IMR-90 (cell line): ENCODE results near the gene ELAC1. TPM values are rescaled to one million over a fixed set of nuclear protein-coding genes. Genes with fewer than 3 reads are reported as not detected.

ENCODE experiments used
- CEBPB ChIP-seq: IDR thresholded peaks from 2 replicates; pipeline ENCODE4 v1.6.1; 2012; ENCODE audit warnings: low read depth, low read length, improper control_type of control experiment
- CTCF ChIP-seq: conservative IDR thresholded peaks from 2 replicates; pipeline ENCODE4 v1.5.1; 2012; ENCODE audit warnings: mild to moderate bottlenecking, low read depth, low read length, improper control_type of control experiment
- MAZ ChIP-seq: IDR thresholded peaks from 2 replicates; pipeline ENCODE4 v1.6.1; 2012; ENCODE audit warnings: low read depth, mild to moderate bottlenecking, low read length, improper control_type of control experiment, moderate library complexity, borderline replicate concordance
- polyA plus RNA-seq, 3 experiments: library from polyadenylated mRNA; depleted of rRNA; stranded (reverse); fragments of >200 nt; gene quantifications; 2 replicates each; pipeline ENCODE4 v1.2.3, GENCODE V29; 2012; ENCODE audit warnings: low replicate concordance in 1 of 3
- total RNA-seq: library from RNA; depleted of rRNA; stranded (reverse); fragments of >200 nt; gene quantifications from 2 replicates; pipeline ENCODE4 v1.2.3, GENCODE V29; 2012

The ELAC1 gene
- total and polyA plus RNA-seq, 2 of the 4 experiments (the other 2 are of a cell fraction), result 5.2 to 8.4 TPM

DNA sequence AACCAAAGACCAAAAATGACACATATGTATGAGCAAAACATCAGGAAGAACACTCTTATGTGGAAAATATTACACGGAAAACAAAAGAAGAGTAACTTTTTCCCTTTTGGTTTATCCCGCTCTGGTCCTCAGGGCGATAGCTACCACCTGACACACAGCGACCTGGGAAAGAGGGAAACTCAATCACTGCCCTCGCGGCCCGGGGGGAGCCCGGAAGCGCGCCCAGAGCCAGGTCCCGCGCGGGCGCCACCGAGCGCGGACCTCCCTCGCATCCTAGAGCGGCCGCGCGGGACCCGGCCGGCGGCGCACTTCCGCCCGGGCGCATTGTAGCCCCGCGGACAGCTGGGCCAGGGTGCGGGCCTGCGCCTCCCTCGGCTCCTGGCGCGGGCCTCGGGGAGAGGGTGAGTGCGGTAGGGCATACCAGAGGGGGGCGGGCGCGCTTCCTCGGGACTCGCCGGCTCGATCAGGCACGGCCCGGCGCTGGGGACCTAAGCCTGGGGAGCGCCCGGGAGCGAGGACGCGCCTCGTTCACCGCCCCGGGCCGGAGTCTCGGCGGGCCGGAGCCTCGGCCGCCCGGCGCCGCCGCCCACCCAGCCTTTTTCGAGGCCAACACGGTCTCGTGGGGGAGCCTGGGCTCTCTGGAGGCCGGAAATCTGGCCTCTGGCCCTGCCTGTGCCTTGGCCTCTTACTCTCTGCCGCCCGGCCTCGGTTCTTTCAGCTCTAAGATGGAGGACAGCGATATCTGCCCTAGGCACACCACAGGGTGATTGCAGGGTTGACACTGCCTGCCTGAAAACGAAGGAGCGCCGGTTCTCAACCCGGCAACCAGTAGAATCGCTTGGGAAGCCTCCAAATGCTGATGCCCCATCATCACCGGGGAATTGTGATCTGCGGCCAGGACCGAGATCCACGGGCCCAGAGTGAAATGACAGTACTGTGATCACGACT is at the start of gene ELAC1 (continued):
- TF ChIP-seq CTCF (0 out of 2 replicates have a peak, but pooled peaks have one; percentile 0), MAZ (0 out of 2 replicates have a peak, but pooled peaks have one; percentile 28), CEBPB (no peak)
